WTC11 (cell line): ENCODE results near the gene GAA. TPM values are rescaled to one million over a fixed set of nuclear protein-coding genes. Genes with fewer than 3 reads are reported as not detected.

ENCODE experiments used
- ATAC-seq: fragments of 200-7000 bp; cut with Tn5 transposase; 2 replicates; pipeline ENCODE4 v1.10.0; 2021; ENCODE audit warnings: mild to moderate bottlenecking, moderate library complexity
- CTCF ChIA-PET: fragments of 300-600 bp; sonication (Branson Sonifier 250); formaldehyde crosslinking; loops from one replicate; lab custom pipeline; 2021; ENCODE audit warnings: antibody characterized with exemption; lab: Charles Lee
- POLR2A ChIA-PET: fragments of 350-600 bp; sonication (Branson Sonifier 250); formaldehyde crosslinking; loops from one replicate; lab custom pipeline; 2021; ENCODE audit warnings: antibody characterized with exemption; lab: Charles Lee
- DNase-seq: peaks from one replicate; pipeline ENCODE4 v3.0.0; 2021; ENCODE audit warnings: low spot score
- H3K27ac Mint-ChIP-seq: 2 replicates; pipeline ENCODE4 v1.8.0; 2021; ENCODE audit warnings: mixed read lengths
- H3K27me3 Mint-ChIP-seq: 2 replicates; pipeline ENCODE4 v1.8.0; 2021; ENCODE audit warnings: low read depth, mild to moderate bottlenecking, moderate library complexity, mixed read lengths
- H3K36me3 Mint-ChIP-seq: 2 replicates; pipeline ENCODE4 v1.8.0; 2021; ENCODE audit warnings: mixed read lengths
- H3K4me1 Mint-ChIP-seq: 2 replicates; pipeline ENCODE4 v1.8.0; 2022; ENCODE audit warnings: mixed read lengths
- H3K4me3 Mint-ChIP-seq: 2 replicates; pipeline ENCODE4 v1.8.0; 2021; ENCODE audit warnings: mild to moderate bottlenecking, moderate library complexity, mixed read lengths
- H3K9me3 Mint-ChIP-seq: 2 replicates; pipeline ENCODE4 v1.8.0; 2021; ENCODE audit warnings: mixed read lengths
- HMGXB4 ChIP-seq: sonication (generic); formaldehyde crosslinking; IDR thresholded peaks from 2 replicates; pipeline ENCODE4 v1.8.1; 2023; ENCODE audit warnings: mild to moderate bottlenecking, moderate library complexity, missing genetic modification reagents
- IRF2 ChIP-seq: sonication (generic); formaldehyde crosslinking; IDR thresholded peaks from 2 replicates; pipeline ENCODE4 v1.8.0; 2022; ENCODE audit warnings: low read depth, missing genetic modification reagents, borderline replicate concordance
- KAT7 ChIP-seq: sonication (generic); formaldehyde crosslinking; IDR thresholded peaks from 2 replicates; pipeline ENCODE4 v1.8.1; 2023; ENCODE audit warnings: missing genetic modification reagents, mild to moderate bottlenecking, borderline replicate concordance
- MYBL2 ChIP-seq: sonication (generic); formaldehyde crosslinking; IDR thresholded peaks from 2 replicates; pipeline ENCODE4 v1.8.1; 2023; ENCODE audit warnings: mild to moderate bottlenecking, moderate library complexity, missing genetic modification reagents
- NR1H2 ChIP-seq: sonication (generic); formaldehyde crosslinking; IDR thresholded peaks from 2 replicates; pipeline ENCODE4 v1.9.0; 2021; ENCODE audit warnings: mild to moderate bottlenecking, moderate library complexity, missing genetic modification reagents
- PRDM15 ChIP-seq: sonication (generic); formaldehyde crosslinking; IDR thresholded peaks from 2 replicates; pipeline ENCODE4 v1.8.0; 2022; ENCODE audit warnings: missing genetic modification reagents
- PRRX2 ChIP-seq: fragments of 250-450 bp; sonication (Bioruptor Pico); IDR thresholded peaks from 2 replicates; pipeline ENCODE4 v1.8.0; 2021; ENCODE audit warnings: mild to moderate bottlenecking
- SMAD4 ChIP-seq: sonication (generic); formaldehyde crosslinking; IDR thresholded peaks from 2 replicates; pipeline ENCODE4 v1.8.0; 2022; ENCODE audit warnings: mild to moderate bottlenecking, missing genetic modification reagents
- SOX15 ChIP-seq: fragments of 250-450 bp; sonication (Bioruptor Pico); IDR thresholded peaks from 2 replicates; pipeline ENCODE4 v1.9.0; 2021; ENCODE audit warnings: mild to moderate bottlenecking
- STAT6 ChIP-seq: sonication (generic); formaldehyde crosslinking; conservative IDR thresholded peaks from 2 replicates; pipeline ENCODE4 v1.8.1; 2023; ENCODE audit warnings: mild to moderate bottlenecking, low read depth, missing genetic modification reagents, moderate library complexity
- USF1 ChIP-seq: sonication (generic); formaldehyde crosslinking; IDR thresholded peaks from 2 replicates; pipeline ENCODE4 v1.8.0; 2022; ENCODE audit warnings: mild to moderate bottlenecking, missing genetic modification reagents
- ZNF281 ChIP-seq: sonication (generic); formaldehyde crosslinking; IDR thresholded peaks from 2 replicates; pipeline ENCODE4 v1.8.0; 2023; ENCODE audit warnings: mild to moderate bottlenecking, missing genetic modification reagents
- ZNF423 ChIP-seq: fragments of 250-450 bp; sonication (Bioruptor Pico); IDR thresholded peaks from 2 replicates; pipeline ENCODE4 v2.1.2; 2022; ENCODE audit warnings: mild to moderate bottlenecking, moderate library complexity
- total RNA-seq: library from RNA; stranded (reverse); gene quantifications from 3 replicates; pipeline ENCODE4 v1.2.3, GENCODE V29; 2021
- TF ChIP-seq, protein P1 (sequence below): fragments of 250-450 bp; sonication (Bioruptor Pico); IDR thresholded peaks from 2 replicates; pipeline ENCODE4 v1.8.0; 2021; ENCODE audit warnings: mild to moderate bottlenecking
- TF ChIP-seq, protein P2 (sequence below): sonication (generic); formaldehyde crosslinking; IDR thresholded peaks from 2 replicates; pipeline ENCODE4 v1.8.0; 2022; ENCODE audit warnings: mild to moderate bottlenecking, missing genetic modification reagents
- TF ChIP-seq, protein P3 (sequence below): fragments of 250-450 bp; sonication (Bioruptor Pico); IDR thresholded peaks from 2 replicates; pipeline ENCODE4 v1.9.0; 2021; ENCODE audit warnings: mild to moderate bottlenecking
- TF ChIP-seq, protein P4 (sequence below): sonication (generic); formaldehyde crosslinking; IDR thresholded peaks from 2 replicates; pipeline ENCODE4 v1.8.1; 2023; ENCODE audit warnings: mild to moderate bottlenecking, missing genetic modification reagents

GAA gene
- total RNA-seq, 1 experiment from 2014 or later: 91.6 TPM

GRCh38 chr17:80138856-80139426 is 37.6 kb downstream of the GAA start (continued):
- TF ChIP-seq IRF2 (CRISPR knock-in tag) (no peak), MYBL2 (CRISPR knock-in tag) (no peak), PRDM15 (no peak), NR1H2 (CRISPR knock-in tag) (no peak), KAT7 (CRISPR knock-in tag) (no peak), PRRX2 (CRISPR knock-in tag) (no peak), USF1 (CRISPR knock-in tag) (no peak), ZNF423 (no peak)
- TF ChIP-seq, protein P1, sequence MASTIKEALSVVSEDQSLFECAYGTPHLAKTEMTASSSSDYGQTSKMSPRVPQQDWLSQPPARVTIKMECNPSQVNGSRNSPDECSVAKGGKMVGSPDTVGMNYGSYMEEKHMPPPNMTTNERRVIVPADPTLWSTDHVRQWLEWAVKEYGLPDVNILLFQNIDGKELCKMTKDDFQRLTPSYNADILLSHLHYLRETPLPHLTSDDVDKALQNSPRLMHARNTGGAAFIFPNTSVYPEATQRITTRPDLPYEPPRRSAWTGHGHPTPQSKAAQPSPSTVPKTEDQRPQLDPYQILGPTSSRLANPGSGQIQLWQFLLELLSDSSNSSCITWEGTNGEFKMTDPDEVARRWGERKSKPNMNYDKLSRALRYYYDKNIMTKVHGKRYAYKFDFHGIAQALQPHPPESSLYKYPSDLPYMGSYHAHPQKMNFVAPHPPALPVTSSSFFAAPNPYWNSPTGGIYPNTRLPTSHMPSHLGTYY (CRISPR knock-in tag): no peak

- CTCF ChIA-PET: interaction anchor here (1.3 to 5.6 kb wide), 3 partner anchors 17 to 50 kb away, joined by 3 to 35 read pairs (median 6); partner anchors contain the start of gene GAA
- Mint-ChIP-seq H3K4me1 (peaks cover 17% of the 10 kb centered on the region), H3K9me3 (no peaks in the 10 kb centered on the region), H3K4me3 (no peak overlapping the region), H3K27me3 (no peaks in the 10 kb centered on the region), H3K36me3 (peaks cover 75% of the 10 kb centered on the region), H3K27ac (no peak overlapping the region)
- POLR2A ChIA-PET: no interaction called here
- ATAC-seq (no peak), DNase-seq (no peak)
- TF ChIP-seq ZNF281 (CRISPR knock-in tag): no peak
- TF ChIP-seq, protein P2, sequence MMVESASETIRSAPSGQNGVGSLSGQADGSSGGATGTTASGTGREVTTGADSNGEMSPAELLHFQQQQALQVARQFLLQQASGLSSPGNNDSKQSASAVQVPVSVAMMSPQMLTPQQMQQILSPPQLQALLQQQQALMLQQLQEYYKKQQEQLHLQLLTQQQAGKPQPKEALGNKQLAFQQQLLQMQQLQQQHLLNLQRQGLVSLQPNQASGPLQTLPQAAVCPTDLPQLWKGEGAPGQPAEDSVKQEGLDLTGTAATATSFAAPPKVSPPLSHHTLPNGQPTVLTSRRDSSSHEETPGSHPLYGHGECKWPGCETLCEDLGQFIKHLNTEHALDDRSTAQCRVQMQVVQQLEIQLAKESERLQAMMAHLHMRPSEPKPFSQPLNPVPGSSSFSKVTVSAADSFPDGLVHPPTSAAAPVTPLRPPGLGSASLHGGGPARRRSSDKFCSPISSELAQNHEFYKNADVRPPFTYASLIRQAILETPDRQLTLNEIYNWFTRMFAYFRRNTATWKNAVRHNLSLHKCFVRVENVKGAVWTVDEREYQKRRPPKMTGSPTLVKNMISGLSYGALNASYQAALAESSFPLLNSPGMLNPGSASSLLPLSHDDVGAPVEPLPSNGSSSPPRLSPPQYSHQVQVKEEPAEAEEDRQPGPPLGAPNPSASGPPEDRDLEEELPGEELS: no peak
- TF ChIP-seq STAT6 (CRISPR knock-in tag): no peak
- TF ChIP-seq, protein P3, sequence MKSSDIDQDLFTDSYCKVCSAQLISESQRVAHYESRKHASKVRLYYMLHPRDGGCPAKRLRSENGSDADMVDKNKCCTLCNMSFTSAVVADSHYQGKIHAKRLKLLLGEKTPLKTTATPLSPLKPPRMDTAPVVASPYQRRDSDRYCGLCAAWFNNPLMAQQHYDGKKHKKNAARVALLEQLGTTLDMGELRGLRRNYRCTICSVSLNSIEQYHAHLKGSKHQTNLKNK (CRISPR knock-in tag): no peak
- TF ChIP-seq SMAD4 (CRISPR knock-in tag): no peak
- TF ChIP-seq, protein P4, sequence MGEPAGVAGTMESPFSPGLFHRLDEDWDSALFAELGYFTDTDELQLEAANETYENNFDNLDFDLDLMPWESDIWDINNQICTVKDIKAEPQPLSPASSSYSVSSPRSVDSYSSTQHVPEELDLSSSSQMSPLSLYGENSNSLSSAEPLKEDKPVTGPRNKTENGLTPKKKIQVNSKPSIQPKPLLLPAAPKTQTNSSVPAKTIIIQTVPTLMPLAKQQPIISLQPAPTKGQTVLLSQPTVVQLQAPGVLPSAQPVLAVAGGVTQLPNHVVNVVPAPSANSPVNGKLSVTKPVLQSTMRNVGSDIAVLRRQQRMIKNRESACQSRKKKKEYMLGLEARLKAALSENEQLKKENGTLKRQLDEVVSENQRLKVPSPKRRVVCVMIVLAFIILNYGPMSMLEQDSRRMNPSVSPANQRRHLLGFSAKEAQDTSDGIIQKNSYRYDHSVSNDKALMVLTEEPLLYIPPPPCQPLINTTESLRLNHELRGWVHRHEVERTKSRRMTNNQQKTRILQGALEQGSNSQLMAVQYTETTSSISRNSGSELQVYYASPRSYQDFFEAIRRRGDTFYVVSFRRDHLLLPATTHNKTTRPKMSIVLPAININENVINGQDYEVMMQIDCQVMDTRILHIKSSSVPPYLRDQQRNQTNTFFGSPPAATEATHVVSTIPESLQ: no peak
- no peak for TF ChIP-seq SOX15 (CRISPR knock-in tag)
- no peak for TF ChIP-seq HMGXB4 (CRISPR knock-in tag)
These were observed 40.2 kb downstream of the GAA start for GRCh38 chr17:80141463-80142165.
